ENCODE results near the gene TANGO6.

DNA sequence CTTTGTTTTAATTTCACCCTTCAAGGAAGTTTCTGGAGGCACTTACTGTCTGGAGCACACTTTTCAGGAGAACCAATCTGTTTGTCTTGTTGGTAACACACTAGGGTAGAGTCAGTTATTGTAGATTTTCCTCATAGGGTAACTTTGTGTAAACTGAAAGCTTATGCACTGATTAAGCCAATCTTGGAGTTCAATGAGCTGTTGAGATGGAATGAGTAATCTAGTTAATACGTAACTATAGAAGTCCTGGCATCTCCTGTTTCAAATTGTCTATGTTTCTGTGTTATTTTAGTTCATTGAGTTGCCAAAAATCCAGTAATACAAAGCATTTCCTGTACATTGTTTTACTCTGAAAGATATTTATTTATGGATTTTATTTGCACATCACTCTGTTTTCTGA lies 150.6 kb downstream of the TANGO6 start:
- TF ChIP-seq, protein P1, sequence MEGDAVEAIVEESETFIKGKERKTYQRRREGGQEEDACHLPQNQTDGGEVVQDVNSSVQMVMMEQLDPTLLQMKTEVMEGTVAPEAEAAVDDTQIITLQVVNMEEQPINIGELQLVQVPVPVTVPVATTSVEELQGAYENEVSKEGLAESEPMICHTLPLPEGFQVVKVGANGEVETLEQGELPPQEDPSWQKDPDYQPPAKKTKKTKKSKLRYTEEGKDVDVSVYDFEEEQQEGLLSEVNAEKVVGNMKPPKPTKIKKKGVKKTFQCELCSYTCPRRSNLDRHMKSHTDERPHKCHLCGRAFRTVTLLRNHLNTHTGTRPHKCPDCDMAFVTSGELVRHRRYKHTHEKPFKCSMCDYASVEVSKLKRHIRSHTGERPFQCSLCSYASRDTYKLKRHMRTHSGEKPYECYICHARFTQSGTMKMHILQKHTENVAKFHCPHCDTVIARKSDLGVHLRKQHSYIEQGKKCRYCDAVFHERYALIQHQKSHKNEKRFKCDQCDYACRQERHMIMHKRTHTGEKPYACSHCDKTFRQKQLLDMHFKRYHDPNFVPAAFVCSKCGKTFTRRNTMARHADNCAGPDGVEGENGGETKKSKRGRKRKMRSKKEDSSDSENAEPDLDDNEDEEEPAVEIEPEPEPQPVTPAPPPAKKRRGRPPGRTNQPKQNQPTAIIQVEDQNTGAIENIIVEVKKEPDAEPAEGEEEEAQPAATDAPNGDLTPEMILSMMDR (IDR thresholded peaks at IDR 0.05; ENCODE audit: borderline replicate concordance, extremely low read depth, low read length, poor library complexity, severe bottlenecking): no peak
- no peak for TF ChIP-seq EZH2 (IDR thresholded peaks at IDR 0.05; ENCODE audit: borderline replicate concordance, low read depth, low read length, severe bottlenecking)

Measured in DND-41 (cell line).